Ectodermal cell (in vitro differentiated cells): ENCODE results near the gene GRPEL2.

Experiments
- H3K27ac ChIP-seq: 2 replicates; pipeline ENCODE4 v1.7.0; 2013; ENCODE audit warnings: mild to moderate bottlenecking, low read depth, low read length; ENCODE audit not compliant: insufficient read depth, poor library complexity, severe bottlenecking
- H3K27me3 ChIP-seq: 2 replicates; pipeline ENCODE4 v1.7.0; 2013; ENCODE audit warnings: mild to moderate bottlenecking, low read length; ENCODE audit not compliant: insufficient read depth, control insufficient read depth, poor library complexity, severe bottlenecking
- H3K36me3 ChIP-seq: one replicate; pipeline ENCODE4 v1.7.0; 2013; ENCODE audit warnings: low read length; ENCODE audit not compliant: control insufficient read depth, insufficient read depth
- H3K4me1 ChIP-seq: one replicate; pipeline ENCODE4 v1.7.0; 2013; ENCODE audit warnings: low read length; ENCODE audit not compliant: control insufficient read depth, insufficient read depth
- H3K4me3 ChIP-seq: 2 replicates; pipeline ENCODE4 v1.7.0; 2013; ENCODE audit warnings: low read depth, low read length, control low read depth; ENCODE audit not compliant: insufficient read depth
- H3K9me3 ChIP-seq: 2 replicates; pipeline ENCODE4 v1.7.0; 2013; ENCODE audit warnings: mild to moderate bottlenecking, low read length, moderate library complexity; ENCODE audit not compliant: control insufficient read depth
- WGBS, 2 experiments: methylation state at CpG; one replicate each; pipeline ENCODE4 v1.1.7; 2013; ENCODE audit warnings: missing lambda C conversion rate in 2 of 2; 5-methylcytosine and 5-hydroxymethylcytosine counted together

Gene GRPEL2

GRCh38 chr5:149375434-149375833 is 30.1 kb downstream of the GRPEL2 start:
- 92 to 94% methylated on average over 6 of the region's 6 CpGs for WGBS, 2 experiments
- Histone ChIP-seq H3K4me1 (no peaks in the 10 kb centered on the region), H3K27me3 (no peaks in the 10 kb centered on the region), H3K27ac (no peak overlapping the region), H3K4me3 (no peak overlapping the region), H3K9me3 (no peaks in the 10 kb centered on the region), H3K36me3 (no peaks in the 10 kb centered on the region)

- no peaks in the 10 kb centered on the region for H3K36me3 ChIP-seq
- WGBS, 2 experiments = 95% methylated on average over 12 of the region's 12 CpGs
Observed at GRCh38 chr5:149376104-149376503, 30.8 kb downstream of the GRPEL2 start.

GRCh38 chr5:149376711-149377447 is 31.6 kb downstream of the GRPEL2 start:
- H3K4me3 ChIP-seq = no peak overlapping the region
- 89 to 92% methylated on average over 7 of the region's 7 CpGs for WGBS, 2 experiments
- no peak overlapping the region for H3K27ac ChIP-seq
- no peaks in the 10 kb centered on the region for H3K9me3 ChIP-seq
- H3K4me1 ChIP-seq = peaks cover 7% of the 10 kb centered on the region
- no peaks in the 10 kb centered on the region for H3K27me3 ChIP-seq
- H3K36me3 ChIP-seq = no peaks in the 10 kb centered on the region

More at GRCh38 chr5:149376104-149376503, 30.8 kb downstream of the GRPEL2 start:
- Histone ChIP-seq H3K27me3 (no peaks in the 10 kb centered on the region), H3K4me1 (peaks cover under 1% of the 10 kb centered on the region), H3K4me3 (no peak overlapping the region), H3K9me3 (no peaks in the 10 kb centered on the region), H3K27ac (no peak overlapping the region)

GRCh38 chr5:149378241-149378820 is 33.0 kb downstream of the GRPEL2 start:
- Histone ChIP-seq H3K36me3 (no peaks in the 10 kb centered on the region), H3K4me1 (peaks cover 7% of the 10 kb centered on the region), H3K27me3 (no peaks in the 10 kb centered on the region)

GRCh38 chr5:149379177-149379761 is 34.0 kb downstream of the GRPEL2 start, which contains the start of gene IL17B:
Gene IL17B (minus strand): TSS chr5:149379292. CDS start chr5:149379225, 67 bp downstream.
- H3K4me1 ChIP-seq = peaks cover 7% of the 10 kb centered on the region
- WGBS, 2 experiments = 90% methylated on average over 22 of the region's 22 CpGs

More at GRCh38 chr5:149378241-149378820, 33.0 kb downstream of the GRPEL2 start:
- H3K4me3 ChIP-seq = no peak overlapping the region
- H3K27ac ChIP-seq = no peak overlapping the region
- no peaks in the 10 kb centered on the region for H3K9me3 ChIP-seq
- WGBS, 2 experiments = 80 to 82% methylated on average over 5 of the region's 5 CpGs

GRCh38 chr5:149379818-149380374 is 34.6 kb downstream of the GRPEL2 start:
- WGBS, 2 experiments = 93 to 94% methylated on average over 5 of the region's 5 CpGs
- H3K27me3 ChIP-seq = no peaks in the 10 kb centered on the region
- H3K36me3 ChIP-seq = no peaks in the 10 kb centered on the region
- H3K4me1 ChIP-seq = peaks cover 7% of the 10 kb centered on the region
- no peak overlapping the region for H3K27ac ChIP-seq
- H3K4me3 ChIP-seq = no peak overlapping the region
- H3K9me3 ChIP-seq = no peaks in the 10 kb centered on the region

More at GRCh38 chr5:149379177-149379761, 34.0 kb downstream of the GRPEL2 start, which contains the start of gene IL17B:
- no peaks in the 10 kb centered on the region for H3K9me3 ChIP-seq
- no peaks in the 10 kb centered on the region for H3K27me3 ChIP-seq
- H3K27ac ChIP-seq = no peak within 1 kb of the TSS
- no peaks in the 10 kb centered on the region for H3K36me3 ChIP-seq
- no peak within 1 kb of the TSS for H3K4me3 ChIP-seq

GRCh38 chr5:149380466-149381121 is 35.3 kb downstream of the GRPEL2 start:
- H3K27ac ChIP-seq = no peak overlapping the region
- WGBS, 2 experiments = 76 to 81% methylated on average over 16 of the region's 16 CpGs
- no peaks in the 10 kb centered on the region for H3K27me3 ChIP-seq
- H3K4me3 ChIP-seq = no peak overlapping the region
- no peaks in the 10 kb centered on the region for H3K36me3 ChIP-seq
- H3K9me3 ChIP-seq = no peaks in the 10 kb centered on the region
- H3K4me1 ChIP-seq = peaks cover 7% of the 10 kb centered on the region

GRCh38 chr5:149381261-149381985 is 36.1 kb downstream of the GRPEL2 start:
- no peaks in the 10 kb centered on the region for H3K27me3 ChIP-seq
- H3K4me1 ChIP-seq = peaks cover 7% of the 10 kb centered on the region
- H3K9me3 ChIP-seq = no peaks in the 10 kb centered on the region
- no peaks in the 10 kb centered on the region for H3K36me3 ChIP-seq
- H3K4me3 ChIP-seq = no peak overlapping the region
- 57 to 59% methylated on average over 8 of the region's 8 CpGs for WGBS, 2 experiments
- no peak overlapping the region for H3K27ac ChIP-seq

GRCh38 chr5:149381986-149382338 is 36.7 kb downstream of the GRPEL2 start:
- H3K36me3 ChIP-seq = no peaks in the 10 kb centered on the region
- no peak overlapping the region for H3K27ac ChIP-seq
- WGBS, 2 experiments = 45 to 47% methylated on average over 16 of the region's 16 CpGs
- H3K9me3 ChIP-seq = no peaks in the 10 kb centered on the region
- peaks cover 7% of the 10 kb centered on the region for H3K4me1 ChIP-seq
- H3K4me3 ChIP-seq = no peak overlapping the region
- no peaks in the 10 kb centered on the region for H3K27me3 ChIP-seq
